NCI-H446 treated with DMSO at 0.1 percent for 48 hours (cell line): ENCODE measurements around the gene FBXL17.

Source experiments
- DNase-seq: peaks from one replicate; lab custom pipeline; 2025; lab: John Stamatoyannopoulos, UW

Gene FBXL17

DNA sequence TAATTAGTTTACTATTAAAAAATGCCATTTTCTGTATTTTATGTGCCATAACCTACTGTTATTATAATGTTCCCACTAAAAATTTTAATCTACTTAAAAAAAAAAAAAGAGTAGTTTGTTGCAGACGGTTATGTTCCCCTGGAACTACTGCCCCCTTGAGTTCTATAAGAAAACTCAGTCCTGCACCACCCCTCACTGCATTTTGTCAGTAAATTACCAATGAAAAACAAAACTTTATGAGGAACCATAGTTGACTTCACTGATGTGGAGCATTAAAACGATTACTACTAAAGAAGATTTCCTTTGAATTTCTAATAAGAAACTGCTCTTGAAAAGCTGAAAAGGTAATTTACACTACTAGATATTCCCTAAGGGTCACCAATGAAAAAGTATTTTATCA, 288.7 kb downstream of the FBXL17 start:
- DNase-seq, result peak; percentile 6

- DNase-seq, result no peak
Observed at GRCh38 chr5:108090946-108091345, 291.0 kb downstream of the FBXL17 start.

GRCh38 chr5:108084105-108084504, 297.8 kb downstream of the FBXL17 start:
- DNase-seq, result peak; percentile 15

- no peak for DNase-seq
Observed at GRCh38 chr5:108083232-108083631, 298.7 kb downstream of the FBXL17 start.

DNA sequence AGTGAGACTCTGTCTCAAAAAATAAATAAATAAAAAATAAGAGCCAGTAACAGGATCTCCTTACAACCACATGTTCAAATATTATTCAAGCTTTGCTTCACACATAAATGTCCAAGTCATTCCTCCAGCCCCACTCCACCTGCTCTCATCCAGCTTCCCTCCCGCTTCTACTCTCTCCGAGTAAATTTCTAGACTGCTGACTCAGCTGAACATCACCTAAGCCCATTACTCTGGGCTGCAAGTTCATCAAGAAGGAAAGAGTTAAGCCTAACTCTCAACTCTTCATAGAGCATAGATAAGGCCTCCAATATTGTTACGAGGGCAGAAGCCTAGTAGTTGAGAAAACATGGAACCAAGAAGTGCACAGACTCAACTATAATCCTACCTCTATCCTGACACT, 300.2 kb downstream of the FBXL17 start:
- no peak for DNase-seq

DNA sequence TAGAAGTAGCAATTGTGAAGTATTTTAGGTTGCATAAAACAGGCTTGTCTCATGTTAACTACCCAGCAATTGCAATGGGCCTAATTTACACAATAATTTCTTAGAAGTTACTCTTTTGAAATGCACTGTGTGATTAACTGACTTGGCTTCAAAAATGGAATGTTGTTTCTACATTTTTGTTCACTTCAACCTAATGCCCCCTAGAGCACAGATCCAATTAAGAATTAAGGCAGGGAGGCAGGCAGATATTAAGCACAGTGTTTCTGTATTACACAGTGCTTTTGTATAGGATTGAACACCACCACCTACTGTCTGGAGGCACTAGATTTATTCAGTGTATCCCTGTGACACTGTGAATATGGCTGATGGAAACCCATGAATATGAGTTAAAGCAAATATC, 302.1 kb downstream of the FBXL17 start:
- DNase-seq, result no peak

DNA sequence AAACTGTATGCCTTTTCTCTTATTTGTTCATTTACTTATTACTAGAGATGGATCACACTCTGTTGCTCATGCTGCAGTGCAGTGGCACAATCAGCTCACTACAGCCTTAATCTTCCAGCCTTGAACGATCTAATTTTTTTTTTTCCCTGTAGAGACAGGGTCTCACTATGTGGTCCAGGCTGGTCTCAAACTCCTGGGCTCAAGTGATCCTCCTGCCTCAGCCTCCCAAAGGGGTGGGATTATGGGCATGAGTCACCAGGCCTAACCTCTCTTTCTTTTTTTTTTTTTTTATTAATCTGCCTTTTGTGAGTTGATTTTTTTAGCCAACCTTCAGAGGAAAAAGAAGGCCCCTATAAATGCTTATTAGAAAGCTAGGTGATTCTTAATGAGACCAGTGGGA, 303.0 kb downstream of the FBXL17 start:
- no peak for DNase-seq

- no peak for DNase-seq
Observed at GRCh38 chr5:108078345-108078744, 303.6 kb downstream of the FBXL17 start.

DNA sequence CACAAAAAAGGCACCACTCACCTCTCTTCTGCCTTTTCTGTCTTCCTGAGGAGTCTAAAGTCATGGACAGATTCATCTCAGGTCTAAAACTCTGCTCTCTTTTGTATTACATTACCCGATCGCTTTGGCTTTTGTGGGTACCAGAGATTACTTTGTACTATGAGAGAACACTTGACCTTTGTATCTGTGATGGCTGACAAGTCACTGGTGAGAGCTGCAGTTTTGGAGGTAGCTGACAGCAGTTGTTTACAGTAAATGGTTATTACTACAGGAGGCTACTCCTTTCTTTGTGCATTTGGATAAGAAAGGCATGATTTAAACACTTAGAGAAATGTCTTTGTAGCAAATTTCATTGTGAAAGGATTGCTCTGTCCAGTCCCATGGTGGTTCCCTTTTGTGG, 307.3 kb downstream of the FBXL17 start:
- no peak for DNase-seq

GRCh38 chr5:108064302-108064701, 317.6 kb downstream of the FBXL17 start:
- DNase-seq, result no peak

DNA sequence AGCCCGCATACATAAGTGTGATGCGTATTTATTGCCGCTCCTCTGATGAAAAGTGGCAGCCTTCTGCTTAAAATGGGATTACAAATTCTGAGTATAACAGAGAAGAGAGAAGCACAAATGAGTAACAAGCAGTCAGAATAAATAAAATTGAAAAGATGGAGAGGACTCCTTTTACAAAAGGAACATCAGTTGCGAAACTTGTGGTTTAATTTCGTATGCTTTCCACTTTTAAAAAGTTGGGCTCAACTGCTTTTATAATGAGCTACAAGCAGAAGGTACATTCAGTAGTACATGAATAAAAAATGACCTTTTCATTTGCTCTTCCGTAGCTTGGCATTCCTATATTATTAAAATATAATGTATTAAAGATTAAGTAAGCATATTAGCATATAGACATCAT, 320.0 kb downstream of the FBXL17 start:
- DNase-seq, result no peak

GRCh38 chr5:108060340-108060739, 321.6 kb downstream of the FBXL17 start:
- DNase-seq, result no peak

DNA sequence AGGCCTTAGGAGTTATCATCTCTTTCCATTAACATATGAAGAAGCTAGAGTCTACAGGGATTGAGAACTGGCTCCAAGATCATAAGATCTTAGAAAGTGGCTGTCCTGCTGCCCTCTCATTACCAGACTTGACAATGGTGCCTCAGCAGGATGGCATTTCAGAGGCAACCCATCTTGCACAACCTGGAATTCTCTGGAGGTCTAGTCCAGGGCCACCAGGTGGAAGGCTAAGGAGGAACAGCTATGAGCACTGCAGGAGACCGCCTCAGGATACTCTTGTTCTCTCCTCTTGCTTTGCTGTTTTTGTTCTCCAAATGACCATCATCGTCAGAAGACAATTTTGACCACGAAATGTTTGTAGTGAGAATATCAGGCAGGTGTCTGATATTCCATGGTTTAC, 322.6 kb downstream of the FBXL17 start:
- no peak for DNase-seq

GRCh38 chr5:108054349-108054748, 327.5 kb downstream of the FBXL17 start:
- no peak for DNase-seq

GRCh38 chr5:108046955-108047670, 334.8 kb downstream of the FBXL17 start:
- no peak for DNase-seq

- DNase-seq, result no peak
Observed at GRCh38 chr5:108036482-108036881, 345.4 kb downstream of the FBXL17 start.

DNA sequence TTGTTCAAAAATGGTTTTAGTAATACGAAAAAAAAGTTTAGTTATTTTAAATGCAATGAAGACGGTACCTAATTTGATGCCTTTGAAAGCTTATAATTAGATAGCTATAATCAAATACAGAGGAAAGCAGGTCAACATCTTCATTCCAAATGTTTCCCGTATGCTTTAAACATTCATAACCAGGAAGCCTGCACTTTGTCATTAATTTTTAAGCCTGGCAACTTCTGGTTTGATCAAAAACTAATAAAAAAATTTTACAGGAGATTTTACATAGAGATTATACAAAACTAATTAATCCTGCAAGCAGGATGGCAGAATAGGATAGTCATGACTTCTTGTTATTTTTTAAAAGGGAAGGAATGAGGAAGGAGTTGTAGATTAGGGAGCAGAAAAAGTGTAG, 353.0 kb downstream of the FBXL17 start:
- no peak for DNase-seq

GRCh38 chr5:108028412-108028811, 353.5 kb downstream of the FBXL17 start:
- no peak for DNase-seq

DNA sequence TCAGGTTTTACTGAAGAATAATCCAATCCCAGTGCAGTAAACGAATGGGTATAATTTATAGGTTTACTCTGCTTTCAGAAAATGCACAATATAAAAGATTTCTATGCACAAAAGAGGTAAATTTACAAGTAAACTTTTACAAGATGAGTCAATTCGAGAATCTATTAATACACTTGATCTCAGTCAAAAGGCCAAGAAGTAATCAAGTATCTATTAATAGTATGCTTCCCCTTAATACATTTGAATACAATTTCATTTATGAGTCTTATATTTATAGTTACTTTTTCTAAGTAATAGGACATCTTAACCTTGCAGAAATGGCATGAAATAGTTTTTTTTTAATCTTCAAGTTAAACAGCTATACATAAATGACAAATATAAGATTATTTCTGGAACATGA, 355.9 kb downstream of the FBXL17 start:
- DNase-seq, result no peak

DNA sequence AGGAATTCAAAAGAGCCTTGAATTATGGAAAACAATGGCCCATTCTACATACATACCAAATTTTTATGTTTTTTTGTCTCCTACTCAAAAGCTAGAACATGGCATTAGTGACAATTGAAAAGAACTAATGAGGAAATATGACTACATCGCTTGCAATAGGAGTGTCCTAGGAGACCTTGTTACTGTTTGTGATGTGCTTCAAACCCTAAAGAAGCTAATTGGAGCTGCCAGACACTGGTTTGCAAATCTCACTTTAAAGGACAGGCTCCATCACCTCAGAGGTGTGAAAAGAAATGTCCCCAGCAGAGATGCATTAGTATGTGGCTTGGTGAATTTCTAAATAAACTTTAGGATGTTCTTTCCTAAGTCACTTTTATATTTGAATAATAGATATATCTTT, 356.9 kb downstream of the FBXL17 start:
- DNase-seq, result no peak

DNA sequence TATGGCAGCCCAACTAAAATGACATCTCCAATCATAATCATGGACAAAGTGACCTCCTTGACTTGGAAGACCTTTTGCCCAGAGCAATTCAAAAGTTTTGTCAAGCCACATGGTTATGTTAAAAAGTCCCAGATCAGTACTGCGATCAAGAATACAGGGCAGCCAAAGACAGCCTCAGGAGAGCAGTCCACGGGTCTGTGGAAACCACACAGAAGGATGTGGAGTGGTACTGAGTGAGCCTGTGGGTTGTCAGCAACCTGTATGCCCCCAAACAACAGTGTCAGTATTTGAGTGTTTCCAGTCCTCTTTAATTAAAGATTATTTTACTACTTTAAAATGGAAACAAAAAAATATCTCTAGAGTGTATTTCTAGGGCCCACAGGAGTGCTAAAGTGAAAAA, 365.8 kb downstream of the FBXL17 start:
- no peak for DNase-seq

- DNase-seq, result no peak
Observed at GRCh38 chr5:108006791-108007190, 375.1 kb downstream of the FBXL17 start.

DNA sequence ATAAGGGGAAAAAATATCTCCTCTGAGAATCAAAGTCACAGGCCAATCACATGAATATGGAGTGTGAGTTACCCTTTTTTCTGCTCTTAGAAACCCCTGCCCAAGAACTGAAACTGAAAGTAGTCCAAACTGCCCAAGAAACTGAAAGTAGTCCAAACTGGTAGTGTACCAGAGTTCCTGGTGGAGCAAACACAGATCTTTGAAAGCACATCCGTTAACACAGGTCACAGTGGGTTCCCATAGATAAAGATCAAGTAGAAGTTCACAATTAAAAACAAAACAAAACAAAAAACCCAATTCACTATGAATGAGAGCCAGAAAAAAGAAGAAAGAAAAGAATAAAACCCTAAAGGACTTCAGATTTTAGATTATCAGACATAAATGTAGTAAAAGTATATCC, 378.7 kb downstream of the FBXL17 start:
- DNase-seq, result no peak

- no peak for DNase-seq
Observed at GRCh38 chr5:108001222-108001621, 380.7 kb downstream of the FBXL17 start.
